Astrocyte (in vitro differentiated cells and primary cell): ENCODE measurements around the gene ARID4B. TPM values are rescaled to one million over a fixed set of nuclear protein-coding genes. Genes with fewer than 3 reads are reported as not detected.

Experiments used
- DNase-seq: peaks from one replicate; pipeline ENCODE4 v3.0.0-alpha.2; 2010; ENCODE audit warnings: low read depth
- FAIRE-seq: peaks from 2 replicates; lab custom pipeline; 2011; peaks lifted over from hg19 to GRCh38; lab: Jason Lieb, UNC
- H2AFZ ChIP-seq: 2 replicates; pipeline ENCODE4 v1.6.0; 2012; ENCODE audit warnings: low read depth, low read length, inconsistent platforms
- H3K27ac ChIP-seq: 2 replicates; pipeline ENCODE4 v1.5.1; 2011; ENCODE audit warnings: low read depth, low read length, inconsistent platforms
- H3K27me3 ChIP-seq: 2 replicates; pipeline ENCODE4 v1.6.0; 2011; ENCODE audit warnings: low read length, inconsistent platforms; ENCODE audit not compliant: insufficient read depth
- H3K36me3 ChIP-seq: 2 replicates; pipeline ENCODE4 v1.5.1; 2011; ENCODE audit warnings: low read length, inconsistent platforms; ENCODE audit not compliant: insufficient read depth
- H3K4me1 ChIP-seq: 2 replicates; pipeline ENCODE4 v1.5.1; 2011; ENCODE audit warnings: low read length, inconsistent platforms; ENCODE audit not compliant: insufficient read depth
- H3K4me2 ChIP-seq: 2 replicates; pipeline ENCODE4 v1.6.0; 2012; ENCODE audit warnings: low read length, inconsistent platforms
- H3K4me3 ChIP-seq: 2 replicates; pipeline ENCODE4 v1.5.1; 2011; ENCODE audit warnings: low read depth, mild to moderate bottlenecking, low read length, inconsistent platforms; ENCODE audit not compliant: insufficient read depth
- H3K79me2 ChIP-seq: 2 replicates; pipeline ENCODE4 v1.6.0; 2012; ENCODE audit warnings: mild to moderate bottlenecking, low read length, inconsistent platforms; ENCODE audit not compliant: insufficient read depth
- H3K9ac ChIP-seq: 2 replicates; pipeline ENCODE4 v1.6.0; 2012; ENCODE audit warnings: mild to moderate bottlenecking, low read length, inconsistent platforms
- H3K9me3 ChIP-seq: 2 replicates; pipeline ENCODE4 v1.5.1; 2012; ENCODE audit warnings: low read depth, mild to moderate bottlenecking, low read length, inconsistent platforms; ENCODE audit not compliant: insufficient read depth
- H4K20me1 ChIP-seq: 2 replicates; pipeline ENCODE4 v1.6.0; 2012; ENCODE audit warnings: low read length, inconsistent platforms; ENCODE audit not compliant: insufficient read depth
- H3K27ac Mint-ChIP-seq: one replicate; pipeline ENCODE4 v1.8.0; 2021; ENCODE audit warnings: mild to moderate bottlenecking, mixed read lengths; ENCODE audit not compliant: unreplicated experiment
- H3K27me3 Mint-ChIP-seq: one replicate; pipeline ENCODE4 v1.8.0; 2021; ENCODE audit warnings: low read depth, mixed read lengths; ENCODE audit not compliant: unreplicated experiment
- H3K36me3 Mint-ChIP-seq: one replicate; pipeline ENCODE4 v1.8.0; 2021; ENCODE audit warnings: low read depth, mixed read lengths; ENCODE audit not compliant: unreplicated experiment
- H3K4me1 Mint-ChIP-seq: one replicate; pipeline ENCODE4 v1.8.0; 2021; ENCODE audit warnings: low read depth, mixed read lengths; ENCODE audit not compliant: unreplicated experiment
- H3K4me3 Mint-ChIP-seq: one replicate; pipeline ENCODE4 v1.8.0; 2021; ENCODE audit warnings: mild to moderate bottlenecking, moderate library complexity, mixed read lengths; ENCODE audit not compliant: unreplicated experiment
- H3K9me3 Mint-ChIP-seq: one replicate; pipeline ENCODE4 v1.8.0; 2021; ENCODE audit warnings: mild to moderate bottlenecking, mixed read lengths; ENCODE audit not compliant: unreplicated experiment
- CTCF ChIP-seq: IDR thresholded peaks from 2 replicates; pipeline ENCODE4 v1.5.1; 2011; ENCODE audit warnings: low read depth, mild to moderate bottlenecking, inconsistent platforms, low read length, moderate library complexity; ENCODE audit not compliant: insufficient read depth
- EZH2 ChIP-seq: IDR thresholded peaks from 2 replicates; pipeline ENCODE4 v1.6.1; 2012; ENCODE audit warnings: mild to moderate bottlenecking, low read length, inconsistent platforms; ENCODE audit not compliant: insufficient read depth
- total RNA-seq: library from RNA; stranded (reverse); gene quantifications from 2 replicates; pipeline ENCODE4 v1.2.1, GENCODE V29; 2021

The ARID4B gene
- total RNA-seq, 1 donor from 2014 or later: 38.6 TPM

GRCh38 chr1:235292790-235293189, 35.2 kb downstream of the ARID4B start:
- H3K9me3 ChIP-seq: no peaks in the 10 kb centered on the region
- H3K36me3 ChIP-seq: no peaks in the 10 kb centered on the region
- H2AFZ ChIP-seq: no peak overlapping the region
- Mint-ChIP-seq H3K4me3 (no peak overlapping the region), H3K36me3 (no peaks in the 10 kb centered on the region), H3K27me3 (no peaks in the 10 kb centered on the region), H3K4me1 (peaks cover 13% of the 10 kb centered on the region), H3K27ac (no peak overlapping the region), H3K9me3 (peaks cover 3% of the 10 kb centered on the region)
- no peak overlapping the region for H3K4me3 ChIP-seq
- DNase-seq (no peak), FAIRE-seq (peak; percentile 34)
- peaks cover 90% of the 10 kb centered on the region for H4K20me1 ChIP-seq
- no peak for TF ChIP-seq CTCF
- no peak for TF ChIP-seq EZH2
- H3K9ac ChIP-seq: no peak overlapping the region
- no peaks in the 10 kb centered on the region for H3K27me3 ChIP-seq
- peaks cover 97% of the 10 kb centered on the region for H3K79me2 ChIP-seq
- H3K4me1 ChIP-seq: peaks cover under 1% of the 10 kb centered on the region
- H3K27ac ChIP-seq: no peak overlapping the region
- no peak overlapping the region for H3K4me2 ChIP-seq

DNA sequence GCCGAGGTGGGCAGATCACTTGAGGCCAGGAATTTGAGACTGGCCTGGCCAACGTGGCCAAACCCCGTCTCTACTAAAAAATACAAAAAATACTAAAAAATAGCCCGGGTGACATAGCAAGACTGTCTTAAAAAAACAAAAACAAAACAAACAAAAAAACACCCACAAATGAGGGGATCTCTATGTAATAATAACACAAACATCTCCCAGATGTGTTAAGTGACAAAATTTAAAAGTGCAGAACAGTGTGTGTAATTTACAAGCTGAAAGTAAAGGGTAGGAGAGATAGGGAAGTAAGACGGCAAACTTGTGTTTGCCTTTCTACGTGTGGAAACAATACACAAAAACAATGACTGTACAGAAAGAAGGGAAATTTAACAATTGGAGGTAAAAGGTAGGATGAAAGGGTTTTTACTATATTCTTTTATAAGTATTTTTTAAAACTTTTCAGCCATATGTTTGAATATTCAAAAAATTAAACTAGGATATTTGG, 36.3 kb downstream of the ARID4B start:
- no peak overlapping the region for H3K27ac Mint-ChIP-seq
- H3K36me3 Mint-ChIP-seq: no peaks in the 10 kb centered on the region

More for the DNA sequence above, 36.3 kb downstream of the ARID4B start:
- H3K9me3 ChIP-seq: no peaks in the 10 kb centered on the region
- no peaks in the 10 kb centered on the region for H3K27me3 ChIP-seq
- no peak for DNase-seq
- TF ChIP-seq EZH2 (no peak), CTCF (no peak)
- no peaks in the 10 kb centered on the region for H3K4me1 ChIP-seq
- H3K4me3 ChIP-seq: no peak overlapping the region
- Mint-ChIP-seq H3K4me3 (no peak overlapping the region), H3K9me3 (peaks cover 3% of the 10 kb centered on the region), H3K4me1 (peaks cover 17% of the 10 kb centered on the region), H3K27me3 (no peaks in the 10 kb centered on the region)
- H2AFZ ChIP-seq: no peak overlapping the region
- H4K20me1 ChIP-seq: peaks cover 90% of the 10 kb centered on the region
- no peak overlapping the region for H3K4me2 ChIP-seq
- no peak overlapping the region for H3K9ac ChIP-seq
- FAIRE-seq: no peak
- peaks cover 97% of the 10 kb centered on the region for H3K79me2 ChIP-seq
- no peak overlapping the region for H3K27ac ChIP-seq
- no peaks in the 10 kb centered on the region for H3K36me3 ChIP-seq
